Nephron (organoid): Measurements from ENCODE around the gene RFPL2.
A peak's percentile ranks its signal among the peaks of the same experiment; 100 is the strongest.
"Not testable (repeated sequence)": the region's sequence is repeated elsewhere in the genome, so short reads cannot be mapped to it uniquely, and the experiment has no call there.

Experiments
- H3K27ac Mint-ChIP-seq, 3 experiments: 2 replicates each; pipeline ENCODE4 v1.8.0; 2020; ENCODE audit warnings: mixed read lengths in 3 of 3, mild to moderate bottlenecking in 2 of 3, moderate library complexity in 1 of 3
- H3K27me3 Mint-ChIP-seq: 2 replicates; pipeline ENCODE4 v1.8.0; 2021; ENCODE audit warnings: low read depth, mild to moderate bottlenecking, moderate library complexity, mixed read lengths
- H3K36me3 Mint-ChIP-seq: 2 replicates; pipeline ENCODE4 v1.8.0; 2020; ENCODE audit warnings: low read depth, mixed read lengths
- H3K4me1 Mint-ChIP-seq: 2 replicates; pipeline ENCODE4 v1.8.0; 2020; ENCODE audit warnings: mixed read lengths
- H3K4me3 Mint-ChIP-seq, 3 experiments: 2 replicates each; pipeline ENCODE4 v1.8.0; 2020; ENCODE audit warnings: mild to moderate bottlenecking in 3 of 3, mixed read lengths in 3 of 3, moderate library complexity in 2 of 3
- H3K9me3 Mint-ChIP-seq: 2 replicates; pipeline ENCODE4 v1.8.0; 2020; ENCODE audit warnings: mixed read lengths
- CTCF ChIP-seq, 3 experiments: fragments of 200-600 bp; sonication (generic); IDR thresholded peaks; one replicate each; pipeline ENCODE4 v1.5.0; 2021; ENCODE audit warnings: antibody characterized with exemption in 3 of 3; ENCODE audit not compliant: unreplicated experiment in 3 of 3

Gene RFPL2

GRCh38 chr22:32144496-32145274 lies 60.2 kb downstream of the RFPL2 start:
- Mint-ChIP-seq H3K27me3 (no peaks in the 10 kb centered on the region), H3K27ac (no peak overlapping the region), H3K4me1 (no peaks in the 10 kb centered on the region), H3K36me3 (no peaks in the 10 kb centered on the region), H3K4me3 (no peak overlapping the region), H3K9me3 (peaks cover 10% of the 10 kb centered on the region)
- no peak for TF ChIP-seq CTCF (IDR thresholded peaks at IDR 0.05; ENCODE audit: unreplicated experiment in 3 of 3)

DNA sequence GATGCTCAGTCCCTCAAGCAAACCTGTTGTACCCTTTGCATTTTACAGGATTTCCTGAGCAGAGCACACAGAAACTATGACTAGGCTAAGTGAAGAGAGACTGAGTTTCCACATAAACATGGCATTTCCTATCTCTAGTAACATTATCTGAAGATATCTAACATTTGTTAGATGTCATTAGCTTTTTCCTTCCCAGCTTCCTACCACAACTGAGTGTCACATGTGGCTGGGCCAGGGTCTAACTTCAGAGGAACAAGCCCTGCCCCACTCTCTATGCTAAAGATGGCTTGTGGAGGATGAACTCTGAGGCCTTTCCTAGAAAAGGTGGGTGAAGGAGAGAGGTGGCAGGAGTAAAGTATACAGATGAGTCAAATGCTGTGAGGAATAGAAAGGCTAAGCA lies 62.3 kb downstream of the RFPL2 start:
- no peaks in the 10 kb centered on the region for H3K27me3 Mint-ChIP-seq
- no peak overlapping the region for H3K4me3 Mint-ChIP-seq
- H3K36me3 Mint-ChIP-seq, result no peaks in the 10 kb centered on the region
- peaks cover 5% of the 10 kb centered on the region for H3K9me3 Mint-ChIP-seq
- H3K4me1 Mint-ChIP-seq, result no peaks in the 10 kb centered on the region
- no peak for TF ChIP-seq CTCF (IDR thresholded peaks at IDR 0.05; ENCODE audit: unreplicated experiment in 3 of 3)
- H3K27ac Mint-ChIP-seq, result no peak overlapping the region

- H3K4me3 Mint-ChIP-seq, H3K36me3 Mint-ChIP-seq, H3K27me3 Mint-ChIP-seq, H3K27ac Mint-ChIP-seq, H3K4me1 Mint-ChIP-seq, H3K9me3 Mint-ChIP-seq: not testable (repeated sequence)
- TF ChIP-seq CTCF (IDR thresholded peaks at IDR 0.05; ENCODE audit: unreplicated experiment in 3 of 3), result peak in 2 of 3 experiments; percentile 11 to 32
Measured at GRCh38 chr22:32140688-32141087, 64.2 kb downstream of the RFPL2 start.
